Esophagus squamous epithelium (tissue), 5 donors: Measurements from ENCODE around the gene ZBED1. TPM values are rescaled to one million over a fixed set of nuclear protein-coding genes. Genes with fewer than 3 reads are reported as not detected.
"Not testable (repeated sequence)": the region's sequence is repeated elsewhere in the genome, so short reads cannot be mapped to it uniquely, and the experiment has no call there.

Experiments used
- DNase-seq: peaks from one replicate; lab custom pipeline; 2025; lab: John Stamatoyannopoulos, UW
- H3K27ac ChIP-seq, 4 donors: fragments of 200-600 bp; sonication (generic); one replicate each; pipeline ENCODE4 v1.5.1; 2016 to 2019; ENCODE audit warnings: mild to moderate bottlenecking in 1 of 4
- H3K27me3 ChIP-seq, 4 donors: fragments of 200-600 bp; sonication (generic); 1 replicate in 3 of 4; 2 replicates in 1 of 4; pipeline versions ENCODE4 v1.5.1 to v1.6.0; 2017 to 2021; ENCODE audit warnings: antibody characterized with exemption in 1 of 4
- H3K36me3 ChIP-seq, 3 donors: fragments of 200-600 bp; sonication (generic); one replicate each; pipeline ENCODE4 v1.5.1; 2016 to 2019
- H3K4me1 ChIP-seq, 3 donors: fragments of 200-600 bp; sonication (generic); one replicate each; pipeline ENCODE4 v1.5.1; 2017 to 2019
- H3K4me3 ChIP-seq, 4 donors: fragments of 200-600 bp; sonication (generic); 1 replicate in 3 of 4; 2 replicates in 1 of 4; pipeline ENCODE4 v1.5.1; 2016 to 2019; ENCODE audit warnings: mild to moderate bottlenecking in 2 of 4, moderate library complexity in 1 of 4
- H3K9me3 ChIP-seq, 3 donors: fragments of 200-600 bp; sonication (generic); one replicate each; pipeline ENCODE4 v1.5.1; 2016 to 2019
- CTCF ChIP-seq, 6 experiments: fragments of 450-650 bp in 4 of 6; fragments of 200-600 bp in 2 of 6; sonication (generic) in 2 of 6; IDR thresholded peaks; one replicate each; pipeline ENCODE4 v1.5.1; 2016 to 2019; ENCODE audit warnings: antibody characterized with exemption in 6 of 6, mild to moderate bottlenecking in 4 of 6, moderate library complexity in 4 of 6
- POLR2A ChIP-seq, 4 donors: fragments of 450-650 bp; IDR thresholded peaks; one replicate each; pipeline ENCODE4 v1.6.1; 2017; ENCODE audit warnings: antibody characterized with exemption in 4 of 4, mild to moderate bottlenecking in 4 of 4, moderate library complexity in 3 of 4
- WGBS, 2 donors: methylation state at CpG; one replicate each; pipeline ENCODE4 v1.1.5; 2018; 5-methylcytosine and 5-hydroxymethylcytosine counted together
- intact Hi-C: fragments of 100-400 bp; cut with DNase I; formaldehyde crosslinking; loops from one replicate; pipeline ENCODE4 v1.15.0; 2022
- total RNA-seq, 4 donors: library from RNA; depleted of rRNA; stranded (reverse); fragments of >200 nt; gene quantifications; one replicate each; pipeline ENCODE4 v1.1.0, GENCODE V29; 2016
- donor health status: DM: yes; HTN: yes; CAD: no.

Gene ZBED1
- total RNA-seq, 4 donors from 2014 or later: 17.5 to 31.0 (median 25.5) TPM

GRCh38 chrX:2461711-2462016, 39.1 kb downstream of the ZBED1 start:
- H3K9me3 ChIP-seq: no peaks in the 10 kb centered on the region
- no peak overlapping the region for H3K27ac ChIP-seq
- 85 to 100% methylated on average over 6 to 8 of the region's 8 CpGs for WGBS, 2 donors
- no peaks in the 10 kb centered on the region for H3K27me3 ChIP-seq
- H3K4me1 ChIP-seq: peaks cover 0 to 6% (median 0%) of the 10 kb centered on the region in 3 donors
- intact Hi-C loops: no loop called here
- H3K4me3 ChIP-seq: no peak overlapping the region
- TF ChIP-seq POLR2A (IDR thresholded peaks at IDR 0.05): no peak
- TF ChIP-seq CTCF (IDR thresholded peaks at IDR 0.05): no peak
- no peaks in the 10 kb centered on the region for H3K36me3 ChIP-seq
- no peak for DNase-seq

- H3K27me3 ChIP-seq, H3K4me1 ChIP-seq, H3K4me3 ChIP-seq, intact Hi-C loops, DNase-seq, H3K9me3 ChIP-seq, H3K27ac ChIP-seq, H3K36me3 ChIP-seq: not testable (repeated sequence)
- WGBS, 2 donors: 73 to 79% methylated on average over 13 to 17 of the region's 17 CpGs
Observed at GRCh38 chrX:2460821-2461710, 39.7 kb downstream of the ZBED1 start.

- DNase-seq, H3K36me3 ChIP-seq, H3K4me1 ChIP-seq, H3K27me3 ChIP-seq, H3K9me3 ChIP-seq, intact Hi-C loops, H3K4me3 ChIP-seq, H3K27ac ChIP-seq: not testable (repeated sequence)
- 86 to 91% methylated on average over 7 to 9 of the region's 10 CpGs for WGBS, 2 donors
Observed at GRCh38 chrX:2460048-2460447, 40.7 kb downstream of the ZBED1 start.

GRCh38 chrX:2458309-2458708, 42.5 kb downstream of the ZBED1 start:
- H3K36me3 ChIP-seq: no peaks in the 10 kb centered on the region
- intact Hi-C loops: no loop called here
- H3K4me3 ChIP-seq: no peak overlapping the region
- TF ChIP-seq CTCF (IDR thresholded peaks at IDR 0.05): no peak
- no peak for TF ChIP-seq POLR2A (IDR thresholded peaks at IDR 0.05)
- DNase-seq: no peak
- peaks cover 0 to 6% (median 0%) of the 10 kb centered on the region in 3 donors for H3K4me1 ChIP-seq
- no peaks in the 10 kb centered on the region for H3K27me3 ChIP-seq
- no peak overlapping the region for H3K27ac ChIP-seq
- H3K9me3 ChIP-seq: no peaks in the 10 kb centered on the region
- WGBS, 2 donors: 73 to 93% methylated on average over 4 of the region's 6 CpGs

GRCh38 chrX:2457289-2458133, 43.3 kb downstream of the ZBED1 start:
- DNase-seq: no peak
- Histone ChIP-seq H3K9me3 (no peaks in the 10 kb centered on the region), H3K27ac (no peak overlapping the region), H3K36me3 (no peaks in the 10 kb centered on the region), H3K4me3 (no peak overlapping the region), H3K27me3 (no peaks in the 10 kb centered on the region), H3K4me1 (peaks cover 0 to 3% (median 0%) of the 10 kb centered on the region in 3 donors)
- intact Hi-C loops: no loop called here
- 82 to 94% methylated on average over 19 to 21 of the region's 26 CpGs for WGBS, 2 donors
- no peak for TF ChIP-seq POLR2A (IDR thresholded peaks at IDR 0.05)
- TF ChIP-seq CTCF (IDR thresholded peaks at IDR 0.05): no peak

- H3K4me3 ChIP-seq, H3K9me3 ChIP-seq, H3K36me3 ChIP-seq, intact Hi-C loops, DNase-seq, H3K27me3 ChIP-seq, H3K27ac ChIP-seq: not testable (repeated sequence)
- 69 to 86% methylated on average over 8 of the region's 8 CpGs for WGBS, 2 donors
- H3K4me1 ChIP-seq: peaks cover 0 to 11% (median 0%) of the 10 kb centered on the region in 3 donors
Observed at GRCh38 chrX:2456091-2456490, 44.7 kb downstream of the ZBED1 start.

- H3K36me3 ChIP-seq, intact Hi-C loops, H3K4me3 ChIP-seq, DNase-seq, H3K27ac ChIP-seq, H3K27me3 ChIP-seq, H3K9me3 ChIP-seq: not testable (repeated sequence)
- H3K4me1 ChIP-seq: peaks cover 0 to 18% (median 0%) of the 10 kb centered on the region in 3 donors
- 92 to 97% methylated on average over 9 of the region's 9 CpGs for WGBS, 2 donors
Observed at GRCh38 chrX:2454620-2455019, 46.2 kb downstream of the ZBED1 start.
